H1 (cell line): Measurements from ENCODE around the gene CFDP1. TPM values are rescaled to one million over a fixed set of nuclear protein-coding genes. Genes with fewer than 3 reads are reported as not detected.

Source experiments
- CTCF ChIA-PET: fragments of 300-600 bp; sonication (Branson Sonifier 250); formaldehyde crosslinking; loops from one replicate; lab custom pipeline; 2021; ENCODE audit not compliant: partially characterized antibody; lab: Charles Lee
- POLR2A ChIA-PET: fragments of 300-600 bp; sonication (Branson Sonifier 250); formaldehyde crosslinking; loops from one replicate; lab custom pipeline; 2021; ENCODE audit warnings: inconsistent platforms; ENCODE audit not compliant: partially characterized antibody; lab: Charles Lee
- DNase-seq, 2 experiments: peaks; one replicate each; pipeline versions ENCODE4 v3.0.0 to v3.0.0-alpha.2; 2010 to 2022; ENCODE audit warnings: low spot score in 2 of 2, low read depth in 1 of 2, mixed read lengths in 1 of 2
- FAIRE-seq: peaks from 2 replicates; lab custom pipeline; 2011; peaks lifted over from hg19 to GRCh38; lab: Jason Lieb, UNC
- H2AFZ ChIP-seq: 2 replicates; pipeline ENCODE4 v1.8.1; 2012; ENCODE audit warnings: low read length, inconsistent platforms
- H2AK5ac ChIP-seq: 2 replicates; pipeline ENCODE4 v1.6.1; 2013; ENCODE audit warnings: low read depth, low read length
- H2BK120ac ChIP-seq: replicated peaks from 2 replicates; pipeline ENCODE3; 2013; ENCODE audit warnings: low read depth, low read length, inconsistent platforms
- H2BK12ac ChIP-seq: 2 replicates; pipeline ENCODE4 v1.6.1; 2013; ENCODE audit warnings: low read depth, low read length
- H2BK15ac ChIP-seq: 2 replicates; pipeline ENCODE4 v1.6.1; 2013; ENCODE audit warnings: low read length
- H2BK20ac ChIP-seq: 2 replicates; pipeline ENCODE4 v1.6.1; 2013; ENCODE audit warnings: low read length
- H2BK5ac ChIP-seq: 2 replicates; pipeline ENCODE4 v1.6.1; 2013; ENCODE audit warnings: low read depth, low read length
- H3K14ac ChIP-seq: 2 replicates; pipeline ENCODE4 v1.6.1; 2013; ENCODE audit warnings: inconsistent platforms; ENCODE audit not compliant: insufficient read length
- H3K18ac ChIP-seq: 2 replicates; pipeline ENCODE4 v1.6.1; 2013; ENCODE audit warnings: low read length; ENCODE audit errors: extremely low read depth
- H3K23ac ChIP-seq: 2 replicates; pipeline ENCODE4 v1.6.1; 2013; ENCODE audit warnings: inconsistent platforms; ENCODE audit not compliant: insufficient read length
- H3K23me2 ChIP-seq: 2 replicates; pipeline ENCODE4 v1.6.1; 2013; ENCODE audit warnings: low read depth, low read length
- H3K27ac ChIP-seq: 2 replicates; pipeline ENCODE4 v1.6.1; 2011; ENCODE audit warnings: low read depth, low read length, inconsistent platforms
- H3K27me3 ChIP-seq, 4 experiments: replicated peaks in 1 of 4; 1 replicate in 1 of 4; 2 replicates in 3 of 4; pipeline versions ENCODE4 v1.6.1 to v1.8.1; 2011 to 2013; ENCODE audit warnings: low read length in 3 of 4, mild to moderate bottlenecking in 3 of 4, inconsistent platforms in 2 of 4, mixed read lengths in 2 of 4, moderate library complexity in 1 of 4; ENCODE audit not compliant: control insufficient read depth in 3 of 4, insufficient read depth in 3 of 4; ENCODE audit errors: extremely low read depth in 1 of 4
- H3K36me3 ChIP-seq, 4 experiments: 2 replicates each; pipeline versions ENCODE4 v1.6.1 to v1.8.1; 2011 to 2013; ENCODE audit warnings: mild to moderate bottlenecking in 4 of 4, low read length in 3 of 4, moderate library complexity in 2 of 4, control low read depth in 1 of 4, inconsistent platforms in 1 of 4; ENCODE audit not compliant: insufficient read depth in 4 of 4, control insufficient read depth in 2 of 4
- H3K4ac ChIP-seq: replicated peaks from 2 replicates; pipeline ENCODE3; 2013; ENCODE audit warnings: low read length, low read depth, mixed read lengths, inconsistent platforms; ENCODE audit not compliant: insufficient read length
- H3K4me1 ChIP-seq, 4 experiments: replicated peaks in 1 of 4; 1 replicate in 1 of 4; 2 replicates in 3 of 4; pipeline versions ENCODE4 v1.6.1 to v1.8.1; 2011 to 2013; ENCODE audit warnings: low read length in 3 of 4, inconsistent platforms in 2 of 4, mixed read lengths in 1 of 4; ENCODE audit not compliant: insufficient read depth in 4 of 4, control insufficient read depth in 3 of 4
- H3K4me2 ChIP-seq, 2 experiments: 2 replicates each; pipeline versions ENCODE4 v1.6.1 to v1.8.1; 2011 to 2013; ENCODE audit warnings: low read depth in 2 of 2, low read length in 2 of 2, control low read depth in 1 of 2, inconsistent platforms in 1 of 2, mild to moderate bottlenecking in 1 of 2; ENCODE audit not compliant: insufficient read depth in 1 of 2
- H3K4me3 ChIP-seq, 4 experiments: fragments of 200-600, 300-600 bp in 1 of 4; sonication (generic), shearing (Covaris generic), sonication (Bioruptor Twin) in 1 of 4; 2 replicates each; pipeline versions ENCODE4 v1.5.1 to v1.8.1; 2011 to 2016; ENCODE audit warnings: low read length in 4 of 4, low read depth in 3 of 4, control low read depth in 2 of 4, inconsistent platforms in 2 of 4, mild to moderate bottlenecking in 2 of 4, mixed read lengths in 1 of 4, moderate library complexity in 1 of 4; ENCODE audit not compliant: insufficient read depth in 2 of 4; ENCODE audit errors: extremely low read depth in 1 of 4
- H3K56ac ChIP-seq: replicated peaks from 2 replicates; pipeline ENCODE3; 2013; ENCODE audit warnings: low read depth, mild to moderate bottlenecking, mixed read lengths, low read length, inconsistent platforms; ENCODE audit not compliant: insufficient read length
- H3K79me1 ChIP-seq: 2 replicates; pipeline ENCODE4 v1.6.1; 2013; ENCODE audit warnings: low read depth, low read length, control low read depth
- H3K79me2 ChIP-seq, 2 experiments: 2 replicates each; pipeline versions ENCODE4 v1.6.1 to v1.8.1; 2012 to 2013; ENCODE audit warnings: low read length in 2 of 2, mild to moderate bottlenecking in 2 of 2, inconsistent platforms in 1 of 2; ENCODE audit not compliant: insufficient read depth in 2 of 2, control insufficient read depth in 1 of 2
- H3K9ac ChIP-seq, 4 experiments: replicated peaks in 1 of 4; 1 replicate in 1 of 4; 2 replicates in 3 of 4; pipeline versions ENCODE4 v1.6.1 to v1.8.1; 2011 to 2013; ENCODE audit warnings: low read depth in 3 of 4, low read length in 3 of 4, control low read depth in 2 of 4, mild to moderate bottlenecking in 2 of 4, moderate library complexity in 2 of 4, inconsistent platforms in 1 of 4; ENCODE audit errors: extremely low read depth in 1 of 4
- H3K9me3 ChIP-seq, 2 experiments: 2 replicates each; pipeline versions ENCODE4 v1.6.1 to v1.8.1; 2012 to 2013; ENCODE audit warnings: mild to moderate bottlenecking in 2 of 2, moderate library complexity in 2 of 2, control low read depth in 1 of 2, inconsistent platforms in 1 of 2, low read depth in 1 of 2, low read length in 1 of 2, mixed read lengths in 1 of 2; ENCODE audit not compliant: insufficient read depth in 2 of 2
- H4K20me1 ChIP-seq, 2 experiments: replicated peaks in 1 of 2; 2 replicates each; pipeline versions ENCODE3 to v1.8.1; 2011 to 2013; ENCODE audit warnings: inconsistent platforms in 2 of 2, low read length in 2 of 2, mild to moderate bottlenecking in 1 of 2; ENCODE audit not compliant: insufficient read depth in 2 of 2, control insufficient read depth in 1 of 2
- H4K5ac ChIP-seq: 2 replicates; pipeline ENCODE4 v1.6.1; 2013; ENCODE audit warnings: low read length, low read depth, mixed read lengths, inconsistent platforms; ENCODE audit not compliant: insufficient read length
- H4K8ac ChIP-seq: 2 replicates; pipeline ENCODE4 v1.8.0; 2013; ENCODE audit warnings: mild to moderate bottlenecking, moderate library complexity, low read length, inconsistent platforms; ENCODE audit not compliant: insufficient read depth; ENCODE audit errors: extremely low read depth
- H4K91ac ChIP-seq: replicated peaks from 2 replicates; pipeline ENCODE3; 2013; ENCODE audit warnings: low read length, mixed read lengths, inconsistent platforms; ENCODE audit not compliant: insufficient read length
- ASH2L ChIP-seq: fragments of 200-600, 300-600 bp; sonication (generic); IDR thresholded peaks from one replicate; pipeline ENCODE4 v1.7.1; 2017; ENCODE audit warnings: low read length
- BACH1 ChIP-seq: IDR thresholded peaks from 2 replicates; pipeline ENCODE4 v1.6.1; 2012; ENCODE audit warnings: low read length, improper control_type of control experiment
- CHD1 ChIP-seq: IDR thresholded peaks from 2 replicates; pipeline ENCODE4 v1.6.1; 2012; ENCODE audit warnings: low read depth, low read length, improper control_type of control experiment
- FOSL1 ChIP-seq: IDR thresholded peaks from 2 replicates; pipeline ENCODE4 v1.6.1; 2011; ENCODE audit warnings: mild to moderate bottlenecking, low read depth, low read length, moderate library complexity; ENCODE audit not compliant: insufficient read depth
- WGBS, 2 experiments: shearing (Covaris generic) in 1 of 2; methylation state at CpG; one replicate each; pipeline versions ENCODE4 v1.1.6 to v1.1.7; 2013 to 2015; ENCODE audit warnings: low lambda C conversion rate in 2 of 2, mixed read lengths in 2 of 2, inconsistent platforms in 1 of 2, low coverage in 1 of 2, missing lambda C conversion rate in 1 of 2; ENCODE audit not compliant: insufficient replicate concordance in 2 of 2, insufficient coverage in 1 of 2, insufficient read length in 1 of 2; ENCODE audit errors: extremely low coverage in 1 of 2, missing lambda C conversion rate in 1 of 2; 5-methylcytosine and 5-hydroxymethylcytosine counted together
- polyA plus RNA-seq, 7 experiments: library from polyadenylated mRNA; depleted of rRNA in 3 of 7; stranded (reverse) in 5 of 7; unstranded in 2 of 7; fragments of >200 nt in 5 of 7; fragments of 200-250 nt in 2 of 7; gene quantifications; 1 replicate in 5 of 7; 2 replicates in 1 of 7; 4 replicates in 1 of 7; pipeline versions ENCODE4 v1.2.1 to v1.2.3, GENCODE V29; 2011 to 2013; ENCODE audit warnings: missing spikeins in 2 of 7, mixed read lengths in 2 of 7
- total RNA-seq: library from RNA; stranded (reverse); fragmentation: NEBNext Ultra II Directional; extraction: Animal tissue kit (Norgen Biotek cat#: 25700); gene quantifications from 2 replicates; pipeline ENCODE4 v1.2.1, GENCODE V29; 2021

CFDP1 gene
- total and polyA plus RNA-seq, 2 of the 8 experiments (the other 6 are each of a cell fraction or from before 2014, with no cell fraction given): 25.5 to 77.3 TPM

GRCh38 chr16:75311383-75311938 lies 121.8 kb downstream of the CFDP1 start:
- Histone ChIP-seq H3K36me3 (no peaks in the 10 kb centered on the region; a peak in 1 of 8 replicates), H2AK5ac (no peak overlapping the region), H2AFZ (no peak overlapping the region), H3K14ac (no peak overlapping the region), H4K8ac (no peak overlapping the region), H3K18ac (no peak overlapping the region), H4K20me1 (no peaks in the 10 kb centered on the region), H3K79me1 (no peaks in the 10 kb centered on the region), H3K27ac (no peak overlapping the region), H3K56ac (no peak overlapping the region), H3K9ac (no peak overlapping the region), H3K79me2 (no peaks in the 10 kb centered on the region), H3K4ac (no peak overlapping the region), H3K9me3 (no peaks in the 10 kb centered on the region), H2BK20ac (no peak overlapping the region), H4K91ac (no peak overlapping the region), H3K4me2 (no peak overlapping the region), H4K5ac (no peak overlapping the region), H3K27me3 (no peaks in the 10 kb centered on the region), H2BK12ac (no peak overlapping the region), H2BK5ac (no peak overlapping the region), H3K4me3 (no peak overlapping the region), H3K23ac (no peak overlapping the region), H2BK15ac (no peak overlapping the region)
- CTCF ChIA-PET: interaction anchor here (1.1 to 2.9 kb wide), 10 partner anchors 9 to 112 kb away, joined by 3 to 18 read pairs (median 6); no protein-coding TSS in a partner anchor
- 93% methylated on average over 3 of the region's 3 CpGs; no CpG with 5 or more reads in 1 of the 2 experiments for WGBS, 2 experiments
- FAIRE-seq (no peak), DNase-seq (no peak)
- TF ChIP-seq FOSL1 (no peak), CHD1 (no peak), BACH1 (no peak), ASH2L (no peak)
- TF ChIP-seq, all 59 proteins: peak for 0
- Histone ChIP-seq H3K23me2 (no peaks in the 10 kb centered on the region), H2BK120ac (no peak overlapping the region), H3K4me1 (no peaks in the 10 kb centered on the region; a peak in 1 of 7 replicates)
- POLR2A ChIA-PET: interaction anchor here (1.7 to 1.9 kb wide), 3 partner anchors 11 to 61 kb away, joined by 3 to 7 read pairs (median 6); partner anchors contain the start of gene BCAR1
